NCI-H1436 (cell line): Measurements from ENCODE around the gene MYRIP.

Experiments
- DNase-seq: peaks from one replicate; lab custom pipeline; 2025; lab: John Stamatoyannopoulos, UW

MYRIP gene

GRCh38 chr3:40189118-40189517 is 379.7 kb downstream of the MYRIP start:
- DNase-seq = no peak

GRCh38 chr3:40190056-40190455 is 380.6 kb downstream of the MYRIP start:
- DNase-seq = no peak

DNA sequence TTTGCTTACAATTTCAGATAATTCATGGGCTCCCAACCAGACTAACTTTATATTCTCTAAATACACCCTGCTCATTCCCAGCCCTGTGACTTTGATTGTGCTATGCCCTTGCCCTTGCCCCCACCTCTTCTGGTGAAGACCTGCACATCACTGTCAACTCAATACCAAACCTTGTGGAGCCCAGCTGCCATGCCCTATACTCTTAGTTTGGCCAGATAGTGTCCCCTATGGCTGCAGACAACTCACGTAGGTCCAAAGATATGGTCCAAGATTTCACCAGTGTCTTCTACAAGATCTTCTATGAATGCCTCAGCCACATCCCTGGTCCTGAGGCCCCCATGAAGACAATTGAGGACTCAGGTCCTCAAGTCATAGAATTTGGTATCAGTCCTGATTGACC is 381.8 kb downstream of the MYRIP start:
- no peak for DNase-seq

GRCh38 chr3:40191850-40192448 is 382.5 kb downstream of the MYRIP start:
- DNase-seq = peak; percentile 16

DNA sequence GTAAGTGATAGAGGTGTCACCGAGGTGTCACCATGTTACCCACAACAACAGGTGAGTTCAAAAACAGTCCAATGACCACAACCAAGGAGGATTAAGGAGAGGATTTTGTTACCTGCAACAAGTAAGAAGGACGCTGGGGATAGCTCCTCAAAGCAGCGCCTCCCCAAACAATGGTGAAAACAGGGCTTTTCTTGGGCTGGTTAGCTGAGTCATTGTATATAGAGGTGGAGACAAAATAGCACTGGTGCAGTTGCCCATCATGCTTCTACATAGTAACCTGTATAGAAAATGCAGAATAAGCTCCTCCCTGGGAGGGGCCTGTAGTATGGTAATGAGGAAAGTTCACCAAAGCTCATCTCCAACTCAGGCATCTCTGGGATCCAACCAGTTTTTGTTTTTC is 383.2 kb downstream of the MYRIP start:
- DNase-seq = no peak

DNA sequence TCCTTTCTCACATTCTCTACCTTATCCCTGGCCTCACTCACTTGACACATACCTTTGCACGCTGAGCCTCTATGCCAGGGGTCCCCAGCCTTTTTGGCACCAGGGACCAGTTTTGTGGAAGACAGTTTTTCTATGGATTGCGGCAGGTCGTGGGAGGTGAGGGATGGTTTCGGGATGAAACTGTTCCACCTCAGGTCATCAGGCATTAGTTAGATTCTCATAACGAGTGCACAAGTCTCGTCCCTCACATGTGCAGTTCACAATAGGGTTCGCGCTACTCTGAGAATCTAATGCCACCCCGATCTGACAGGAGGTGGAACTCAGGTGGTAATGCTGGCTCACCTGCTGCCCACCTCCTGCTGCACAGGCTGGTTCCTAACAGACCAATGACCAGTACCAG is 387.6 kb downstream of the MYRIP start:
- no peak for DNase-seq

DNA sequence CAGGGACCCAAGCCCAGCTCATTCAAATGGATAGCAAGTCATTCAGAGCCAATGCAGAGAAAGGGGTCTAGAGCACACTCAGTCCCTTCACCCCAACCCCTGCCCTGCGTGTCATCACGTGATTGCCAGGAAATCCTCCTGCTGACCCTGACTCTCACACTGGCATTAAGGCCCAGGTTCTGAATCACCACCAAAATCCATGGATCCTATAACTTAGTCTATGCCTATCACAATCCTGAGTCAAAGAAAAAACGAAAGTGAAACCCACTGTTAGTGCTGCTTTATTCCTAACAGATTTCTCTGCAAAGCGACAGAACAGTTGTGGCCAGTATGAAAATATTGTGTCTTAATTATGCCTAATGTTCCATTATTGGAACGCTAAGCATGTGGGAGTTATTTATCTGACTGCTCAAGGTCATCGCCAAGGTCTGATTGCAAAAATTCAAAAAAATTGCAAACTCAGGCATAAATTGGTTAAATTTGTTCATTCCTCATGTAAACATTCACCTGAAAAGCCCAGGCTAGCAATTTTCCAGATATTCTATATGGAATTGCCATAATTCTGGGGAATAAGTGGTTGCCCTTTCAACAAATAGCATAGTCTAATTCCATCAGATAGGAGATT is 391.4 kb downstream of the MYRIP start:
- DNase-seq = no peak

- DNase-seq = no peak
Observed at GRCh38 chr3:40201770-40202169, 392.4 kb downstream of the MYRIP start.

GRCh38 chr3:40206522-40206921 is 397.1 kb downstream of the MYRIP start:
- no peak for DNase-seq

GRCh38 chr3:40207796-40208195 is 398.4 kb downstream of the MYRIP start:
- no peak for DNase-seq

DNA sequence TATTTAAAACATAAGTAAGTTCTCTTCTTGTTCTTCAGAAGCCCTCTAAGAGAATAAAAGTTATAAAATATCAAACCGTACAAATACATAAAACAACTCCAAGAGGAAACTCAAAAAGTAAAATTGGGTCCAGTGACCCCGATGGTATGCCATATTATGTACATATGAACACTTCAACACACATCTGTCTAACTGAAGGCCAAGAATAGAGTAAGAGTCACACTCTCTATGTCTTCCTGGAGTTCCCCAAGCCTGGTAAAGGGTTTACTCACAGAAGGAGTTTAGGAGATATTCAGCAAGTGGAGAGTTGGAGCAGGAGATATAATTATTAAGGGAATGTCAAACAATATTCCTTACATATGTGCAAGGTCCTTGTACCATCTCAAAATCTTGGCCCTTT is 398.8 kb downstream of the MYRIP start:
- no peak for DNase-seq

GRCh38 chr3:40211579-40211978 is 402.2 kb downstream of the MYRIP start:
- no peak for DNase-seq

DNA sequence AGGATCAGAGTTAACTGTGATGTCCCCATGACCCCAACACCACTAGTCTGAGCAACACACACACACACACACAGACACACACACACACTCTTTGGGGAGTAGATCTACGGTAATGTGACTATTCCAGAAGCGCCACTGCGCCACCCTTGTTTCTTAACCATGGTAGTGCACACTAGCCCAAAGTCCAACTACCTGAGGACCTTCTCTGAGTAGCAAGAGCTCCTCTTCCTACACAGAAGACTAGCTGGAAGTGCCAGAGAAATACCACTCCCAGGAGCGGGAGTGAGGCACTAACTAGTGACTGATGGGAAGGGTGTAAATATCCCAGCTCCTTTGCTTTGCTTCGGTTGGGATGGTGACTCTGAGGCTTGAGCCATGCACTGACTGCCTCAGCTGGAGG is 404.1 kb downstream of the MYRIP start:
- no peak for DNase-seq

DNA sequence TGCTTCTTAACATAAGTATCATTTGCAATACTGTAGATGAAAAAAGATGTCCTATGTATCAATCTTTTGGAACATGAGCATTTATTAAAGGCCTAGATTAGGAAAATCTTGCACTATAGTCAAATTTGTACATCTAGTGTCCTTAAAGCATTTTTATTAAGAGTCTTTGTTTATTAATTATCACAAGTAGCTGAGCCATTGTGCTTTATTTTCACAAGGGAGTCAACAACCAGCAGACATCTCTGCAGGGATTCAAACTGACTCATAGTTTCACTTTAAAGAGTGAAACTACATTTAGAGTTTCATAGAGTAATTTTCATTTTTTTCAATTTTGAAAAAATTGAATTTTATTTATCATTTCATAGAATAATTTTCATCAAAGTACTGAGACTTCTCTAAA is 405.6 kb downstream of the MYRIP start:
- no peak for DNase-seq

GRCh38 chr3:40216471-40216870 is 407.1 kb downstream of the MYRIP start:
- DNase-seq = no peak

DNA sequence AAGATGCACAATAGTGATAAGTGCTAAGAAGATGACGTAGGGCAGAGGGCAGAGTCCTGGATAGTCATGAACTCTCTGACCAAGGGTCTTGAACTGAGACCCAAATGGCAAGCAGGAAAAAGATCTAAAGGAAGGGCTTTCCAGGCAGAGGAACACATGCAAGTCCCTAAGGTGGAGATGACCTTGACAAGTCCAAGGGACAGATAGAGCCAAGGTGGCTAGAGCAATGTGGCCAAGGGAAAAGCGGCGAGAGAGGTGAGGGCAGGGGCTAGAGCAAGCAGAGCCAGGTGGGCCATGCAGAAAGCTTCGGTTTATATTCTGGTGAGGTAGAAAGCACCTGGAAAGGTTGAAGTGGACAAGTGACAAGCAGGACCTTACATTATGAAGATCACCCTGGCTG is 414.4 kb downstream of the MYRIP start:
- no peak for DNase-seq

- DNase-seq = no peak
Observed at GRCh38 chr3:40224796-40225515, 415.5 kb downstream of the MYRIP start.

DNA sequence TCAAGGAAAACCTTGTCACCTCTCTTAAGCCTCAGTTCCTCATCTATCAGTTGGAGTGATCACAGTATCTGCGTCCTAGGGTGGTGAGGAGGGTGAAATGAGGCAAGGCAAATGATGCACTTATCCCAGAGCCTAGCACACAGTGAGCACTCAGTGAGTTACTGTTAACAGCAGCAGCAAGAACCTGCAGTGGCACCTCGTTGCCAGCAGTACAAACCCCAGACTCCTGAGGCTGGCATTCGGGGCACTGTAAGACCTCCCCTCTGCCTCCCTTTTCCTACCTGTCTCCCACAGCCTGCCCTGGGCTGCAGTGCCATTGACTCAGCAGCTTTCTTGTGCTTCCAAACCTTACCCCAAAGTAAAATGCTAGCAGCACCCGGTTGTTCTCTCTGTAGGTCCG is 417.2 kb downstream of the MYRIP start:
- no peak for DNase-seq

DNA sequence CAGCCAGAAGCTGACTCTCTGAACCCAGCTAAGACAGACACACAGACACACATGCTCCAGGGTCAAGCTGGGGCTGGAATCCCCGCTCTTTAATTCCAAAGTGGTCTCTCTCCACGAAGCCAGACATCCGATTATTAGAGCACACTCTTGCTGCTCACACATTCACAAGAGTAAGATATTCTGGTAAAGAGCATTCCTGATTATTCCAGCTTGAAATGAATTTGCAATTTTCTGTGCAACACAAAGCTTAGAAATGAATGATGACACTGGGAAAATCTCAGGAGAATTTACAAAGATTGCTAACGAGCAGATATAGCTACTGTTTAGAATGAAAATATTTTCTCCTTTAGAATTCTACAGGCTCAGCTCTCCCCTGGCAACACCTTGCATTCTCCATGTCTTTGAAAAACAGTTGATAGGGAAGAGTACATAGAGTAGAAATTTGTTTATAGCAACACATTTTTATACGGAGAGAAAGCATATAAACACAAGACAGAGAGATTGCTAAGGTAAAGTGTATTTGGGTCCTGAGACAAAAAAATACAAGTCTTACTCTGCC is 419.5 kb downstream of the MYRIP start:
- DNase-seq = no peak

DNA sequence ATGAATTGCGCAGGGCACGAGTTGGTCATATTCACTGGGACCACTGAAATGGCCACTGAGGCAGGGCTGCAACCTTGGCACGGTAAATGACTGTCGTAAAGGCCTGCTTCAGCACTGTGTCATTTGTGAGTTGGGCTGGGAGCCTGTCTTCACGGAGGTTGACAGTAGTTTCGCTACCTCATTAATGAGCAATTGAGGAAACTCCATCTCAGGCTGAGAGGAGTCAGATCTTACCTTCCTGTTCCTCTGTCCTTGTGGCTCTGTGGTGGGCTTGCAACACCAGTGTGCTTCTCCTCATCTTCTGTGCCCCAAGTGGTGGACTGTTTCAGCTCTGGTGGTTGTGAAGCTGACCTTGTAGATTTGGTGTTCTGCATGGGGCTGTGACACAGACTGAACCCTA is 420.0 kb downstream of the MYRIP start:
- DNase-seq = no peak

GRCh38 chr3:40229963-40230362 is 420.6 kb downstream of the MYRIP start:
- DNase-seq = no peak

- DNase-seq = no peak
Observed at GRCh38 chr3:40230382-40230781, 421.0 kb downstream of the MYRIP start.

GRCh38 chr3:40232626-40233025 is 423.2 kb downstream of the MYRIP start:
- DNase-seq = no peak
